ENCODE results near the gene SYT13. TPM values are rescaled to one million over a fixed set of nuclear protein-coding genes. Genes with fewer than 3 reads are reported as not detected.

The SYT13 gene
- total RNA-seq, 1 experiment from 2014 or later = 1.4 TPM

DNA sequence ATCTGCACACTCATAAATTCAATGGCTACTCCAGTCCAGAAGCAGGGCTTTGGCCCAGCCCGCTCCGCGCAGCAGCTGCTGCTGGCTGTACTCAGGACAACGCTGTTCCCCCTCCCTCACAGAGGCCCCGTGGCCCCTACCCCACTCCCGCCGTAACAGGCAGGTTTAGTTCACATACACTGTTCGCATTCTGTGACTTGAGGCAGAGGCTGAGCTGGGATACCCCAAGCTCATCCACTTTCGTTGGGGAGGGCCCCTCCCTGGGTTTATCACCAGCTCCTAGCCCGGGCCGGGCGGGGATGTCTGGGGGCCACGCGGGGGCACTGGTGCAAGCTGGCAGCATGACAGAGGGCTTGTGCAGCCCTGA is 52.4 kb downstream of the SYT13 start:
- H4K20me1 ChIP-seq (ENCODE audit: insufficient read depth) = no peaks in the 10 kb centered on the region
- H3K27ac ChIP-seq (ENCODE audit: low read depth, low read length) = no peak overlapping the region
- intact Hi-C loops (cut with micrococcal nuclease) = no loop called here
- no peaks in the 10 kb centered on the region for H3K4me1 ChIP-seq (ENCODE audit: control insufficient read depth in 1 of 2, insufficient read depth in 2 of 2, low read length in 2 of 2)
- H3K4me2 ChIP-seq (ENCODE audit: low read length) = no peak overlapping the region
- peak; percentile 48 for ATAC-seq
- H3K36me3 ChIP-seq (ENCODE audit: control insufficient read depth in 1 of 2, insufficient read depth in 2 of 2, low read length in 2 of 2) = no peaks in the 10 kb centered on the region
- ChIA-PET CTCF (interaction anchor here (0.9 to 1.7 kb wide), 10 partner anchors 9 to 137 kb away, joined by 3 to 13 read pairs (median 5); no protein-coding TSS in a partner anchor), RAD21 (ENCODE audit: low non-redundant PET in 1 of 2, low total read pairs in 2 of 2, uncharacterized antibody in 2 of 2, unreplicated experiment in 2 of 2) (no interaction called here), POLR2A (interaction anchor here (1.2 kb wide), 1 partner anchor 19 kb away, joined by 7 read pairs; no protein-coding TSS in a partner anchor)
- TF ChIP-seq ZNF274 (IDR thresholded peaks at IDR 0.05; ENCODE audit: low read depth, low read length) (no peak), EZH2phosphoT487 (IDR thresholded peaks at IDR 0.05; ENCODE audit: borderline replicate concordance) (no peak), YY1 (IDR thresholded peaks at IDR 0.05; ENCODE audit: extremely low read depth, insufficient replicate concordance, low read depth, low read length) (no peak), JUND (IDR thresholded peaks at IDR 0.05) (no peak), POLR2AphosphoS5 (IDR thresholded peaks at IDR 0.05; ENCODE audit: low read depth, low read length) (no peak), CEBPB (IDR thresholded peaks at IDR 0.05; ENCODE audit: low read depth) (no peak), SIN3A (IDR thresholded peaks at IDR 0.05; ENCODE audit: low read depth) (no peak), CBX3 (IDR thresholded peaks at IDR 0.05; ENCODE audit: low read depth) (no peak), SP1 (IDR thresholded peaks at IDR 0.05; ENCODE audit: low read depth) (no peak)
- TF ChIP-seq, protein P1, sequence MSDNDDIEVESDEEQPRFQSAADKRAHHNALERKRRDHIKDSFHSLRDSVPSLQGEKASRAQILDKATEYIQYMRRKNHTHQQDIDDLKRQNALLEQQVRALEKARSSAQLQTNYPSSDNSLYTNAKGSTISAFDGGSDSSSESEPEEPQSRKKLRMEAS (IDR thresholded peaks at IDR 0.05) = no peak
- TF ChIP-seq, protein P2, sequence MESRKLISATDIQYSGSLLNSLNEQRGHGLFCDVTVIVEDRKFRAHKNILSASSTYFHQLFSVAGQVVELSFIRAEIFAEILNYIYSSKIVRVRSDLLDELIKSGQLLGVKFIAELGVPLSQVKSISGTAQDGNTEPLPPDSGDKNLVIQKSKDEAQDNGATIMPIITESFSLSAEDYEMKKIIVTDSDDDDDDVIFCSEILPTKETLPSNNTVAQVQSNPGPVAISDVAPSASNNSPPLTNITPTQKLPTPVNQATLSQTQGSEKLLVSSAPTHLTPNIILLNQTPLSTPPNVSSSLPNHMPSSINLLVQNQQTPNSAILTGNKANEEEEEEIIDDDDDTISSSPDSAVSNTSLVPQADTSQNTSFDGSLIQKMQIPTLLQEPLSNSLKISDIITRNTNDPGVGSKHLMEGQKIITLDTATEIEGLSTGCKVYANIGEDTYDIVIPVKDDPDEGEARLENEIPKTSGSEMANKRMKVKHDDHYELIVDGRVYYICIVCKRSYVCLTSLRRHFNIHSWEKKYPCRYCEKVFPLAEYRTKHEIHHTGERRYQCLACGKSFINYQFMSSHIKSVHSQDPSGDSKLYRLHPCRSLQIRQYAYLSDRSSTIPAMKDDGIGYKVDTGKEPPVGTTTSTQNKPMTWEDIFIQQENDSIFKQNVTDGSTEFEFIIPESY (IDR thresholded peaks at IDR 0.05; ENCODE audit: extremely low read depth, insufficient replicate concordance, low read length) = no peak
- TF ChIP-seq, protein P3, sequence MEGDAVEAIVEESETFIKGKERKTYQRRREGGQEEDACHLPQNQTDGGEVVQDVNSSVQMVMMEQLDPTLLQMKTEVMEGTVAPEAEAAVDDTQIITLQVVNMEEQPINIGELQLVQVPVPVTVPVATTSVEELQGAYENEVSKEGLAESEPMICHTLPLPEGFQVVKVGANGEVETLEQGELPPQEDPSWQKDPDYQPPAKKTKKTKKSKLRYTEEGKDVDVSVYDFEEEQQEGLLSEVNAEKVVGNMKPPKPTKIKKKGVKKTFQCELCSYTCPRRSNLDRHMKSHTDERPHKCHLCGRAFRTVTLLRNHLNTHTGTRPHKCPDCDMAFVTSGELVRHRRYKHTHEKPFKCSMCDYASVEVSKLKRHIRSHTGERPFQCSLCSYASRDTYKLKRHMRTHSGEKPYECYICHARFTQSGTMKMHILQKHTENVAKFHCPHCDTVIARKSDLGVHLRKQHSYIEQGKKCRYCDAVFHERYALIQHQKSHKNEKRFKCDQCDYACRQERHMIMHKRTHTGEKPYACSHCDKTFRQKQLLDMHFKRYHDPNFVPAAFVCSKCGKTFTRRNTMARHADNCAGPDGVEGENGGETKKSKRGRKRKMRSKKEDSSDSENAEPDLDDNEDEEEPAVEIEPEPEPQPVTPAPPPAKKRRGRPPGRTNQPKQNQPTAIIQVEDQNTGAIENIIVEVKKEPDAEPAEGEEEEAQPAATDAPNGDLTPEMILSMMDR (IDR thresholded peaks at IDR 0.05 in 2 of 3, conservative IDR thresholded peaks at IDR 0.05 in 1 of 3; ENCODE audit: borderline replicate concordance in 1 of 3, insufficient read depth in 1 of 3, low read depth in 2 of 3, low read length in 2 of 3) = no peak
- no peaks in the 10 kb centered on the region for H3K9me3 ChIP-seq (ENCODE audit: control insufficient read depth in 1 of 2, insufficient read depth in 1 of 2, low read depth in 1 of 2, low read length in 2 of 2)
- no peak overlapping the region for H2AFZ ChIP-seq (ENCODE audit: low read depth, low read length, poor library complexity, severe bottlenecking)
- BruUV-seq (replicated peaks) = no TSS peak
- H3K4me3 ChIP-seq (replicated peaks in 1 of 2; ENCODE audit: low read depth in 1 of 2, low read length in 2 of 2) = no peak overlapping the region
- DNase-seq (ENCODE audit: low read depth, low spot score) = no peak
- H3K79me2 ChIP-seq (ENCODE audit: insufficient read depth, low read length) = no peaks in the 10 kb centered on the region
- H3K9ac ChIP-seq (ENCODE audit: low read length) = no peak overlapping the region
- H3K27me3 ChIP-seq (ENCODE audit: insufficient read depth, low read length) = peaks cover 8% of the 10 kb centered on the region; the same call in 1 of the 2 replicates
- no peaks in the 10 kb centered on the region for H3K9me2 ChIP-seq (ENCODE audit: insufficient read depth)
